Hindlimb muscle (tissue), 1 donor: Measurements from ENCODE around the gene HNRNPA3. TPM values are rescaled to one million over a fixed set of nuclear protein-coding genes. Genes with fewer than 3 reads are reported as not detected.
"Not testable (repeated sequence)": the region's sequence is repeated elsewhere in the genome, so short reads cannot be mapped to it uniquely, and the experiment has no call there.

ENCODE experiments used
- DNase-seq: peaks from one replicate; pipeline ENCODE4 v3.0.0-alpha.2; 2013
- polyA plus RNA-seq: library from polyadenylated mRNA; unstranded; fragments of 120-200 nt; gene quantifications from one replicate; pipeline ENCODE4 v1.2.1, GENCODE V29; 2013; ENCODE audit not compliant: insufficient read length

The HNRNPA3 gene
- 290 TPM for polyA plus RNA-seq

DNA sequence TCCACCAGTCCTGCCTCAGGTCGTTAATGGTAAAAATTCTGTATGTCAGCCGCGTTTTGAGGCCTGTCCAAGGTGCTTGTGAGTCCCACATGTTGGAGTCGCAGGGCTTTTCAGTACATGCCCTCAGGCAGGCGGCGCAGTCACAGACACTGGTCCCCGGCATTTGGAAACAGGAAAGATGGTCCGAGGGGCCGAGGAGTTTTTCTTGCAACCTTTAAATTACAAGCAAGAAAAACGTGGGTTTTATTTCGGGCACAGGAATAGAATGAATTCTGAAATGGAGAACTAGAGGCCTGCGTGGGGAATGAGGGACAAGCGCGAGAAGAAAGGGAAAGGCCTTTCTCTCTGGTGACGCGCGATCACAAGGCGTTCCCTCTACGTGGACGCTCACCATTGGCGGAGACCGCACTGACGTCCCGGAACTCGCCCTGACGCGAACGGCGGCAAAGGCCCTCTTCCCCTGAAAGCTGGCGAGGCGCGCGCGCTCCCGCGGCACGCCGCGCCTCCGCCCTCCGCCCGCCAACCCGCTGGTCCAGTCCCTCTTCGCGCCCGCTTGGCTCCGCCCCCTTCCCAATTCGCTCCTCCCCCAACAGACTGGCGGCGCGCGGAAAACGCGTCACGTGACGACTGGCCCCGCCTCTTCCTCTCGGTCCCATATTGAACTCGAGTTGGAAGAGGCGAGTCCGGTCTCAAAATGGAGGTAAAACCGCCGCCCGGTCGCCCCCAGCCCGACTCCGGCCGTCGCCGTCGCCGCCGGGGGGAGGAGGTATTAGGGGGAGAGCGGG lies at the start of gene HNRNPA3:
Gene HNRNPA3, plus strand, starts transcription at position 689 of the 785 bp plus-strand sequence. Its CDS starts 6 bp downstream, at position 695.
- peak; percentile 100 for DNase-seq

DNA sequence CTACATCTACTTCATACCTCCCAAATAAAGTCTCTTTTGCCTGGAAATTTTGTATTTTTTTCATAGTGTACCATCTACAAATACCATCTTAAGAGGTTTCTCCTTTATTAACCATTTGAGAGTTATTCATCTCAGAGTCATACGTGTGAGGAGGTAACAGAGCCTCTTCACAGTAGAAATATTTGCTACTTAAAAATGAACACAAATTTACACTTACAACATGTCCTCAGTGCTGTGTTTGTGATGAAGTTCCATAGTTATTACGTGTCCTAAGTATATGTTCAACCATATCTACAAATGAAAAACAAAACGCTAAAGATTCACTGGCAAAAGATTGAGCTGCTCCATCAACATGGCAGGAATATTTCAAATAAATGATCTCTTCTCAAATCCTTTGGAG lies 48.5 kb upstream of the HNRNPA3 start:
- no peak for DNase-seq

DNA sequence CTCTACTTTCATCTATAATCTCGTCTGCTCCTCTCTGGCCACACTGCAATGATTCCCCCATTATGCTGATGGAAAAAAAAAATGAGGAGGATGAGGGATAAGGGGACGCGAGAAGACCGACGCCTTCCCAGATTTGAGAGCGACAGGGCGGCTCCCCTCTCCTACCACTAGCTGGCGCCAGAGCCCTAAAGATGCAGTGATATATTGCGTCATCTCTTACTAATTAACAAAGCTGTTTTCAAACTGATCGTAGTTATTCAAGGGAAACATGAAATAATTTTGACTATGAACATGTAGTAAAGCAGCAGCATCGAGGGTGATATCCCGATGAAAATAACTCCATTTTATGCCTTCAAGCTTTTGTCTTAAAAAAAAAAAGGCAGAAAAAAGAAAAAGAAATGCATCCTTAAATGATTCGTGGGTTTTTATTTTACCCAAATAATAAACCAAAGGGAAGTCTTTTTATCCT lies 48.0 kb upstream of the HNRNPA3 start:
- DNase-seq, result peak; percentile 87

DNA sequence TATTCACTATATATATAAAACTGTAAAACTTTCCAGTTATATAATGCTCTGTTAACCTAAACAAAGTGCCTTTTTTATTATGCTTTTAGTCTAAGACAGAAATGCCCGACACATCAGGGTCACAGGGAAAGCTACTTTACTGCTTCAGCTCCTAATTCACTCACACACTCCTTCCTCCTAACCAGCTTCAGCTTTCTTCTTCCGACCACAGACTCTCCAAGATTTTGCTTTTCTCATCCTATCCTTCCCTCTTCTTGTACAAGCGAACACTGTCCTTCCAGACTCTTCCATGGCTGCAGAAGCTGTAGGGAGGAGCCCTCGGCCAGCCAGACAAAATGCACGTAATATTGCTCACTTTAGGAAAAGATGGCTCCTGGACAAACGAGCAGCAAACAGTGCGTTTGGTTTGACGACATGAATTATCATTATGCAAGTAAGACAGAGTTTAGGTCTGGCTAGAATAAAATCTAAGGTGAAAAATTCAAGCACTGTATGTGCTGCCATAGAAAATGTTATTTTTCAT lies 47.5 kb upstream of the HNRNPA3 start:
- DNase-seq, result peak; percentile 76

DNA sequence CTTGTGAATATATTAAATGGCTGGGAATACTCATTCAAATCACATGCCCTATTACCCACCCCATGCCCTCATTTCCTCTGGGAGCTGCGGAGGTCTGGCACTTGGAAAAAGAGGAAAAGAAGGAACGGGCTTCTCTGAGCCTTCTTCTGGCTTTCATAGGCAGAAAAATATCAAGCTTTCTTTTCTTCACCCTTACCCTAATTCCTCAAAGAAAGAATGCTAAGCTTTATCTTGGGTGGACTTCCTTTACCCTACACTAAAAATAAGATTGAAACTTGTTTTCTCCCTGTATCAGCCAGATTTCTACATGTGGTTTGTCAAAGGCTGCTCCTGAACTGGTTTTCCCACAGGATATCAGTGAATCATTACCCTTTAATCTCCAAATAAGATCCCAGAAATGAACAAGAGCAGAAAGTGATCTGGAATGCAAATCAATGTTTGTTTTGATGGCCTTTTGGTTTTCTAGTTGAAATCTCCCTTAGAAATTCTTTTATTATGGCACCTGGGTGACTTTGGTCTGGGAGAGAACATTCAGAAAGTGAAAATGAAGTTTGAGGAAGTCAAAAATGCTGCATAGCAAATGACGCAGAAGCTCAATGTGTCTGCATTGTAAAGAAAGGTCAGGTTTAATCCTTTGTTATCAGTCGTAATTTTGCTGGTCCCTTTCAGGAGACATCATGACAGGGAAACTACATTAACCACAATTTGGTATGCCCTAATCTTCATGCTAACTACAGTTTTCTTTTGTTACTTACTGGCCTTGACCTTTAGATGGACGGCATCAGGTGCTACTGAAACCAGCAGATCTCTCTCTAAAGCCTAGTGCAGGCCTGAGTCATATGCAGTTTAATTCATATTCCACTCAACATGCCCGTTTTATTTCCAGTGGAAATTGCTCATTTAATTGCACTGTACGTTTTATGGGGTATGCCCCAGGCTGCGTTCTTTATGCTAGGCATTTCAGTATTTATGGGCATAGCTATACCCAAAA lies 46.6 kb upstream of the HNRNPA3 start:
- DNase-seq, result no peak

DNA sequence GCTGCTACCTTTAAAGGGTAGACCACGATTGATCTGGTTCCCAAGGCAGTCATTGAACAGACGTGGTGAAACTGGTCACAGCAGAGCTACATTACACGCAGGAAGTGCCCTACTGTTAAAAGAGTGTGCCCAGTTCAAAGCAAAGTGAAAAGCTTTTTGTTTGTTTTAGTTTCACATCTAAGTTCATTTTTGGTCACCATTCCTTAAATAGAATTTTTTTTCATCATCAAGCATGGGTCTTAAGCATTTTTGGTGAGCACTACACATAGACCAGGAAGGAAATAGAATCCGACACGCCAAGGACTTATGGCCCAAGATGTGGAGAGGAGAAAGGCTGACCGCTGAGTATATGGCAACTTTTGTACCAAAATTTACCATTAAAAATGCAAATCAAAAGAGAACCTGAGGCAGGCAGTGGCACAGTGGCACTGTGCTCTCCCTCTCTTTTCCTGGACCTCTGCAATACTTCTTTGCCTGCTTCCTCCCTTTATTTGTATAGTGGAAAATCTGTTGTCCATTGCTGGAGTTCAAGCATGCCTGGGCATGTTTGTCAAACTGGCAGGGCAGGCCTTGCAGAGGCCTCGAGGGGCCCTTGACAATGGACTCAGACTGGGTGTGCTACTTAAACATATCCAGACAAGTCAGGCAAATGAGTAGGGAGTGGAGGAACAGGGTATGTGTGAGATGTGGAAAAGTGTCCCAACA lies 42.6 kb upstream of the HNRNPA3 start:
- DNase-seq, result no peak

DNA sequence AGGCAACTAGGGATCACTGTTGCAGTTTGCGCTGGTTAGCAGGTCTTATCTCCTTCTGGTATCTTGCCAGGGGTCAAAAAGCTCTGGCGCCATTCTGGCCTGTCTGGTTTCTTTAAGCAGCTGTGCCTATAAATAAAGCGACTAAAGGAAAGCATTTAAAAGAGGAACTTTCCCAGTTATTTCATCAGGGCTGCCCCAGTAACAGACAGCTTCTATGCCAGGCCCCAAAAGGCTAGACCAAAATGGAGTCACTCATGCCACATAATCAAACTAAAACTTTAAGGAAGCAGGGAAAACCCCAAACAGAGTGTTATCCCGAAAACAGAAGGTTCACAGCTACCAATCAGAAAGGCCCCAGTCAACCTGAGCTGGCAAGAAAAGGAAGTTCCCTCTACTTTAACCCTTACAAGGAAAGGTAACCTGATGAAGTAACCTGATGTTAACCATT lies 41.2 kb upstream of the HNRNPA3 start:
- DNase-seq, result no peak

DNA sequence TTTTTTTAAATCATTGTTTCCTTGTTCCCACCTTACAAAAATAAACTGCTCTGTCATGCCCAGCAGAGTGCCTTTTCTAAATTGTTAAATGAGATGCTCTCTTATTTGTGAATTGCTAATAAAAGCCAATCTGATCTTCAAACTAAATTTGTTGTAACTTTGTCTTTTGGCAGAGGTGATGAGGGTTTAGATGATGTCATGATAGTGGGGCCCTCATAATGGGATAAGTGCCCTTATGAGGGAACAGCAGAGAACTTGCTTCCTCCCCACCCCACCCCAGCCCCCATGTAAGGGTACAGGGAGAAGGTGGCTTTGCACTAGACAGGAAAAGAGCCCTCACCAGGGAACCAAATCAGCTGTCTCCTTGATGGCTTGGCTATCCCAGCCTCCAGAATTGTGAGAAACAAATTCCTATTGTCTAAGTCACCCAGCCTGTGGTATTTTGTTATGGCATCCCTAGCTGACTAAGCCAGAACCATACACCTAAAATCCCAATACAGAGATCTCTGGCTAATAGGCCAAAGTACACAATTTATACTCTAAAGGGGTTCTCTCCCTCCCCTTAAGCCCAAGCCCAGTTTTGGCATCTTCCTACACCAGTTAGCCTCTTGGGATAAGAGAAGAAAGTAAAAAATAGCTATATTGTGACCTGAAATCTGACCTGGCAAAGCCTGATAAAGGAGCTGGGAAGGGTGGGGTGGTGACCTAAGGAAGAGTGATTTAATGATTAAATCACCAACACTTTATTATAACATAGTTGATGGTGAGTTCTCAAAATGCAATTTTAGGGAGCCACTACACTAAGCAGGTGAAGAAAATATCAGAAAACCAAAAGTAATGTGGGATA lies 40.3 kb upstream of the HNRNPA3 start:
- DNase-seq, result no peak

DNA sequence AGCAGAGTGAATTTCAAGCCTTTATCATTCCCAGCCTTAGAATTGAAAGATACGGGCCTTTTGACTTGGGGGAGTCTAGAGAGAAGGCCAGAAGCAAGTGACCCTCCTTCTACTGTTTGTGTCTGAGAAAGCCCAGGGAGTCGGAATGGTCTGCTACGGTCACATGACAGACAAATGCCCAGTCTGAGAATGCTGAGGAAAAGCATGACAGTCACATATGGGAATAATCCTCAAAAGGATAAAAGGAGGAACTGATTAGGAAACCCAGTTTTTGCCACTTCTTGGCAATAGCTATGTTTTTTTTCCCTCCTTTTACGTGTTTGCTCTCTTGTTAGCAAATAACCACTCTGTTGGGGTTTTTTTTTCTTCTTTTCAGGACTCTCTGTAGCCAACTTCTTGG lies 38.1 kb upstream of the HNRNPA3 start:
- DNase-seq, result no peak

DNA sequence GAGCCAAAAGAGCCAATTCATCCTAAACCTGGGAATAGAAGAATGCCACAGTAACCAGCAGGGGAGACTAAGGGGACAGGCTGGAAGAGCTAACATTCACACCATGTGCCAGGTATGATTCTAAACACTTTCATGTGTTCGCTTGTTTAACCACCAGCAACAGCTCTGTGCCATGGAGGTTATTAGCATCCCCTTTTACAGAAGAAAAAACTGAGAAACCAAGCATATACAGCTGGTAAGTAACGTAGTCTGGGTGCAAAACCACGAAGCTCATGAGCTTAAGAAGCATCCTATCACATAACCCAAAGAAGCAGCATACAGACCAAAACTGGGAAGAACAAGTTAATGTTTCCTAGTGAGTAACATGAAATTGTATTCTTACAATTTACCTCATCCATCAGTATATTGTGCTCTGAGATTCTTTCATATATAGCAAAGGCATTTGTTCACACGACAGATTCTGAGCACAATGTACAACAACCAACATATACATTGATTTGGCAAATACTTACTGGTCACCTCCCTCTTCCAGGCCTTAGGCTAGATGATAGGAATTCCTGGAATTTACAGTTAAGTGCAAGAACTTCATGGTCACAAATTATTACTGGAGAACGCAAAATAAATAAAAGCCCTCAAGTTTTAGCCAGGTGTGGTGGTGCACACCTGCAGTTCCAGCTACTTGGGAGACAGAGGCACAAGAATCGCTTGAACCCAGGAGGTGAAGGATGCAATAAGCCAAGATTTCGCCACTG lies 36.5 kb upstream of the HNRNPA3 start:
- DNase-seq, result no peak

DNA sequence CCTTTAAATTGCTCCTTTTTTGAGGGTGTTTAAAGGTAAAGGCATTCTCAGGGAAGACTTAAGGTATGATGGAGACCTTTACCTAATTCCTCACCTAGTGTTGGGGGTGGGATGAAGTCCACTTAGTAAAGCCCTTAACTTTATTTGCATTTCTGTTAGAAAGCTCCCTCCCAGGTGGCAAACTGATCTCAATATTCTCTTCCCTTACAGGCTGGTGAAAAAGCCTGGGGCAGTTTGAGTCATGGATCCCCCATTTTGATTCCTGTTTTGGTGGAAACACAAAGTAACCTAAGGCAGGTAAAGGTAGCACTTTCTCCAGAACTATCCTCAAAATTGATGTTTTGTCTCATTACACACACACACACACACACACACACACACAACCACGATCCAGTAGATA lies 33.8 kb upstream of the HNRNPA3 start:
- no peak for DNase-seq

DNA sequence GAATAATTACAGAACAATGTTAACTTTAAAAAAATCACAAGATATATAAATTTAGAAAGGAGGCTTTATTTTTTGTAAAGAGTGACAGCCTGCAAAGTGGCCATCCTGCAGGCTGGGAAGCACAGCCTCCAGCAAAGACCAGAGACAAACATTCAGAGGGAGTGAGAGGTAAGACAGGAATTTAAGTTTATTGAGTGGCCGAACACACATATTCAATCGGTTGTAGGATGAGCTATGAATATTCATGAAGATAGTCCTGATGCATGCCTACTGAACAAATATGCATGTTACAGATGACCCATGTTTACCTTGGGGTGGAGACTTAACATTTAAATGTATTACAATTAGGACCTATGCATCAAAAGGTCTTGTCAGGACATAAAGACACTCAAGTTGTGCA lies 33.4 kb upstream of the HNRNPA3 start:
- DNase-seq, result no peak

DNA sequence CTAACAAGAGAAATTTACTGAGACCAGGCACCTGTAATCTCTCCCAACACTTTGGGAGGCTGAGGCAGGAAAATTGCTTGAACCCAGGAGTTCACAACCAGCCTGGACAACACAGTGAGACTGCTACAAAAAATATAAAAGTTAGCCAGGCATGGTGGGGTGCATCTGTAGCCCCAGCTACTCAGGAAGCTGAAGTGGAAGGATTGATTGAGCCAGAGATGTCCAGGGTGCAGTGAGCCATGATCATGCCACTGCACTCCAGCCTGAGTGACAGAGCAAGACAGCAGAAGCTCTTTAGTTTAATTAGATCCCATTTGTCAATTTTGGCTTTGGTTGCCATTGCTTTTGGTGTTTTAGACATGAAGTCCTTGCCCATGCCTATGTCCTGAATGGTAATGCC lies 32.9 kb upstream of the HNRNPA3 start:
- not testable (repeated sequence) for DNase-seq

DNA sequence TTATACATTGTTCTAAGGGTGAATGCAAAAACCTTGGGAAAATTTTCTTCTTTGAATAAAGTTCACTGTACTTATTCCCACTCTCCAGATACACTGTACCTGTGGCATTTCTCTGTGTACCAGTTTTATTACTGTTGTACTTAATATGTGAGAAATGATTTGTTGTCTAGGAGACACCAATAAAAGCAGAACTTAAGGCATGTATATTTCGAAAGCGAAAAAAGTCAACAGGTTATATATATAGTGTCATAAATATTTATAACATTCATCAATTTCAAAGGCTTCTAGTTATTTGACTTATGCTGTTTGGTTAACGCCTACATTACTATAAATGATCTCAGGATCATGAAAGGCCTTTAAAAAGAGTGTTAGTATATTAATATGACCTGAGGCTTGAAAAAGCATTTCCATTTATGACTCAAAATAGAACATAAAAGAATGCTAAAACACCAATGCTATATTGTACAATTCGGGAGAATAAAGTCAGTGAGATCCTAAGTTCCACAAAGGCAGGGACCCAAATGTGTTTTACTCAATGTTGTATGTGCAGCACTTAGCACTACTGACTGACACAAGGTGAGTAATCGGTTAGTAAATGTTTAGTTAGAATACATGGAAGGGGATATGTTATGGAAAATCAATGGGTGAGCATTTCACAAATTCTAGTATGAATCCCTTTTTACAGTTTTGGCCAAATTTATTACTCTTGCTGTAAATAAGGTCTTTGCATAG lies 32.2 kb upstream of the HNRNPA3 start:
- DNase-seq, result no peak

DNA sequence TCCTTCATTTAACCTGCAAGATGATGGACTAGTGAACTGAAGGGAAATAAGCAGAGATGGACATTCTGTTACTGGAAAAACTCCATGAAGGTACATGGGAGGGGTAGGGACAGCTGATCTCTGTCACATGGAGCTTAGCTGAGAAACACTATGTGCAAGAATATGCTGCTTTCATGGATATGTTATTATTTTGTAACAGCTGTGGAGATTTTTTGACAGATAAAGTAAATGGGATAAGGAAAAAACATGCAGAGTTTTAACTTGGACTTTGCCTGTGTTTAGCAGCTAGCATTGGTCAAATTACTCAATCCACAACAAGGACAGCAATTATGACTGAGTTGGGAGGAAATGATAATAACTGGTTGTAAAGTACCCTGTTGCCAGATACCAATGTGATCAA lies 28.7 kb upstream of the HNRNPA3 start:
- DNase-seq, result no peak

DNA sequence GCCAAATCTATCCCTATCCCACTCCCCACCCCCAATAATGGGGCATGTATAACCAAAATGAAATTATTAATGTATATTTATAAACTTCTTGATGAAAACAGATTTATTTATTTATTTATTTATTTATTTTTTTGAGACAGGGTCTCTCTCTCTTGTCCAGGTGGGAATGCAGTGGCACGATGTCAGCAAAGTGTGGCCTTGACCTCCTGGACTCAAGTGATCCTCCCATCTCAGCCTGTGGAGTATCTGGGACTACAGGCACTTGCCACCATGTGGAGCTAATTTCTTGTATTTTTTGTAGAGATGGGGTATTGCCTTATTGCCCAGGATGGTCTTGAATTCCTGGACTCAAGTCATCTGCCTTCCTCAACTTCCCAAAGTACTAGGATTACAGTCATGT lies 28.0 kb upstream of the HNRNPA3 start:
- no peak for DNase-seq

DNA sequence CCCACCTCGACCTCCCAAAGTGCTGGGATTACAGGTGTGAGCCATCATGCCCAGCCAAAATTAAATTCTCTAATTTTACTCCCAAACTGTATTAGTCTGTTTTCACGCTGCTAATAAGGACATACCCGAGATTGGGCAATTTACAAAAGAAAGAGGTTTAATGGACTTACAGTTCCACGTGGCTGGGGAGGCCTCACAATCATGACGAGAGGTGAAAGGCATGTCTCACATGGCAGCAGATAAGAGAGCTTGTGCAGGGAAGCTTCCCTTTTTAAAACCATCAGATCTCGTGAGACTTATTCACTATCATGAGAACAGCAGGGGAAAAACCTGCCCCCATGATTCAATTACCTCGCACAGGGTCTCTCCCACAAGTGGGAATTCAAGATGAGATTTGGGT lies 26.6 kb upstream of the HNRNPA3 start:
- DNase-seq, result not testable (repeated sequence)

DNA sequence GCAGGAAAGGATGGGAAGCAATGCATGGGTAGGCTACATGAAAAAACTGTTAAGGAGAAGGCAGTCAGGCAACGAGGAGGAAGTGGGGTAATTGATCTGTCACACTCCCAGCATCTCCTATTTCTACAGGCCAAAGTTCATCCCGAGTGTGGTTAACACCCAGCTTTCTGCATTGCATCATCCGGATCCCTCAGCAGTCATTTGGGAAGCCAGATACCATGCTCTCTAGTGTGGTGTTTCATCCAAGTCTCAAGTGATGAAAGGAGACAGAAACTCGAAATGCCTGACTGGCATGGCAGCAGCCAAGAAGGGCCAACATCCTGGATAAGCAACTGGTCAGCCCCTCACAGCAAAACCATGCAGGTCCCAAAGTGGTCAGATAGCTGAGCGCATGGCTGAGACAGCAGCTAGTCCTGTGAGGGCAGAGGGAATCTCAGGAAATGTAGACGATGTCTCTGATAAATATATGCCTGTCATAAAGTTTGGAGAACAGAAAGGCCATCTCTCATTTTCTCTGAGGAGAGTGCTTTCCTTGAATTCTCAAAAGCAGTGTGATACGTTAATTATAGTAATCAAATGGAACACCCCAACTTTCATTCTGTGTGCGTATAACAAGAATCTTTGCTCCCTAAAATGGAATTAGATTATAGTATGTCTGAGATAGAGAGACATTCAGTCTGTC lies 24.8 kb upstream of the HNRNPA3 start:
- no peak for DNase-seq
